ENCODE results near the gene IL1RAP.

Gene IL1RAP

DNA sequence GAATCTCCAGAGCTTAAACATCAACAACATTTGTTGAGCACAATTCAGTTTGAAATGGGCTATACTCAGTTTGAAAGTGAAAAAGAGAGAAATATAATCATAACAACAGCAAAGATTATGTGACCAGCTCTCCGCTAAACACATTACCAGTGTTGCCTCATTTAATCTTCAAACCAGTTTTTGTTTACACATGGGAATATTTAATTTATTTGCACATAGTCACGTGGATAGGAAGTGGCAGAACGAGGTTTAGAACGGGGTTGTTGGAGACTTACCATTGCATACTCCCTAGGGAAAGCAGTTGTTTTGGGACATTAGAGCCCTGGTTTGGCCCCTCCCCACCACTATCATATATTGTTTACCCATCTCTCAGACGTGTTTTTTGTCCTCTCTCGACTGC lies 77.2 kb downstream of the IL1RAP start:
- TF ChIP-seq CREB1 (IDR thresholded peaks at IDR 0.05; ENCODE audit: low read depth) = no peak
- TF ChIP-seq, protein P1, sequence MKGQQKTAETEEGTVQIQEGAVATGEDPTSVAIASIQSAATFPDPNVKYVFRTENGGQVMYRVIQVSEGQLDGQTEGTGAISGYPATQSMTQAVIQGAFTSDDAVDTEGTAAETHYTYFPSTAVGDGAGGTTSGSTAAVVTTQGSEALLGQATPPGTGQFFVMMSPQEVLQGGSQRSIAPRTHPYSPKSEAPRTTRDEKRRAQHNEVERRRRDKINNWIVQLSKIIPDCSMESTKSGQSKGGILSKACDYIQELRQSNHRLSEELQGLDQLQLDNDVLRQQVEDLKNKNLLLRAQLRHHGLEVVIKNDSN (IDR thresholded peaks at IDR 0.05) = no peak
- no peak for TF ChIP-seq YY1 (IDR thresholded peaks at IDR 0.05; ENCODE audit: low read depth)
- no peak for TF ChIP-seq FOXM1 (IDR thresholded peaks at IDR 0.05; ENCODE audit: borderline replicate concordance, low read depth)
- TF ChIP-seq EP300 (IDR thresholded peaks at IDR 0.05; ENCODE audit: borderline replicate concordance) = no peak
- TF ChIP-seq ZBTB7A (IDR thresholded peaks at IDR 0.05; ENCODE audit: low read depth) = no peak
- no peak for TF ChIP-seq TAF1 (IDR thresholded peaks at IDR 0.05; ENCODE audit: low read depth)
- TF ChIP-seq TEAD4 (IDR thresholded peaks at IDR 0.05) = no peak

DNA sequence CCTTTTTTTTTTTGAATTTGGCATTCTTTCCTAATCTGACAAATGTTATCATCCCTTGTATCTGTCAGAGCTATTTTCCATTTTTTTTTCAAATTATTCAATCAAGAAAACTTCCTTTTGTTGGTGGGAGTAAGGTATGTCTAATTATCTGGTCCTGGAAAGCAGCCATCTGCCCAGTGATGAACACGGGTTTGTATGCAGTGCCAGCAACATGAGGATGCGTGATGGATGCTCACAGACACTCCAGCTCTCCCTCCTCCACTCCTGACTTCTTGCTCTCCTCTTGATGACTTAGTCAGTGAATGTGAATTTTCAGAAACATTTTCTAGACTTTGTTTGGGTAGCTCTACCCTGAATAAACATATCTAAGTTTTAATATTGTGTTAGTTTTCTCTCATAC lies 79.2 kb downstream of the IL1RAP start:
- TF ChIP-seq EGR1 (IDR thresholded peaks at IDR 0.05) (no peak), CREB1 (IDR thresholded peaks at IDR 0.05; ENCODE audit: low read depth) (no peak)

DNA sequence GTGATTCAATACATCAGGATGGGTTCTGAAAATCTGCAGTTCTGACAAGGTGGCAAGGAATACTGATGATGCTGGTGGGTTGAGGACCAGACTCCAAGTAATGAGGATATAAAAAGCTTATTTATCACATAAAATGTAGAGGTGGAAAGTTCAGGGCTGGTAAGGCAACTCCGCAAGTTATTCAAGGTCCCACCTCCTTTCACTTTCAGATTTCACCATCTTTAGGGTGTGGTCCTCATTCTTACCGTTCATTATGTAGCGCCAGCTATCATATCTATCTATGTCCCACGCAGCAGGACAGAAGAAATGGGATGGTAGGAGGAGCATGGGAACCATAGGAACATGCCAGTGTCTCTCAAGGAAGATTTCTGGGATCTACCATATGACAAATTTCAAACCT lies 80.3 kb downstream of the IL1RAP start:
- TF ChIP-seq FOXM1 (IDR thresholded peaks at IDR 0.05; ENCODE audit: borderline replicate concordance, low read depth) (no peak), RAD21 (IDR thresholded peaks at IDR 0.05; ENCODE audit: low read depth) (no peak), EP300 (IDR thresholded peaks at IDR 0.05; ENCODE audit: borderline replicate concordance) (no peak), CREB1 (IDR thresholded peaks at IDR 0.05; ENCODE audit: low read depth) (no peak), ZBTB7A (IDR thresholded peaks at IDR 0.05; ENCODE audit: low read depth) (no peak), TEAD4 (IDR thresholded peaks at IDR 0.05) (no peak), TAF1 (IDR thresholded peaks at IDR 0.05; ENCODE audit: low read depth) (no peak), NFIC (IDR thresholded peaks at IDR 0.05) (no peak)
- TF ChIP-seq, protein P2, sequence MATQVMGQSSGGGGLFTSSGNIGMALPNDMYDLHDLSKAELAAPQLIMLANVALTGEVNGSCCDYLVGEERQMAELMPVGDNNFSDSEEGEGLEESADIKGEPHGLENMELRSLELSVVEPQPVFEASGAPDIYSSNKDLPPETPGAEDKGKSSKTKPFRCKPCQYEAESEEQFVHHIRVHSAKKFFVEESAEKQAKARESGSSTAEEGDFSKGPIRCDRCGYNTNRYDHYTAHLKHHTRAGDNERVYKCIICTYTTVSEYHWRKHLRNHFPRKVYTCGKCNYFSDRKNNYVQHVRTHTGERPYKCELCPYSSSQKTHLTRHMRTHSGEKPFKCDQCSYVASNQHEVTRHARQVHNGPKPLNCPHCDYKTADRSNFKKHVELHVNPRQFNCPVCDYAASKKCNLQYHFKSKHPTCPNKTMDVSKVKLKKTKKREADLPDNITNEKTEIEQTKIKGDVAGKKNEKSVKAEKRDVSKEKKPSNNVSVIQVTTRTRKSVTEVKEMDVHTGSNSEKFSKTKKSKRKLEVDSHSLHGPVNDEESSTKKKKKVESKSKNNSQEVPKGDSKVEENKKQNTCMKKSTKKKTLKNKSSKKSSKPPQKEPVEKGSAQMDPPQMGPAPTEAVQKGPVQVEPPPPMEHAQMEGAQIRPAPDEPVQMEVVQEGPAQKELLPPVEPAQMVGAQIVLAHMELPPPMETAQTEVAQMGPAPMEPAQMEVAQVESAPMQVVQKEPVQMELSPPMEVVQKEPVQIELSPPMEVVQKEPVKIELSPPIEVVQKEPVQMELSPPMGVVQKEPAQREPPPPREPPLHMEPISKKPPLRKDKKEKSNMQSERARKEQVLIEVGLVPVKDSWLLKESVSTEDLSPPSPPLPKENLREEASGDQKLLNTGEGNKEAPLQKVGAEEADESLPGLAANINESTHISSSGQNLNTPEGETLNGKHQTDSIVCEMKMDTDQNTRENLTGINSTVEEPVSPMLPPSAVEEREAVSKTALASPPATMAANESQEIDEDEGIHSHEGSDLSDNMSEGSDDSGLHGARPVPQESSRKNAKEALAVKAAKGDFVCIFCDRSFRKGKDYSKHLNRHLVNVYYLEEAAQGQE (IDR thresholded peaks at IDR 0.05; ENCODE audit: low read depth) = no peak
- TF ChIP-seq, protein P1 (IDR thresholded peaks at IDR 0.05) = no peak

DNA sequence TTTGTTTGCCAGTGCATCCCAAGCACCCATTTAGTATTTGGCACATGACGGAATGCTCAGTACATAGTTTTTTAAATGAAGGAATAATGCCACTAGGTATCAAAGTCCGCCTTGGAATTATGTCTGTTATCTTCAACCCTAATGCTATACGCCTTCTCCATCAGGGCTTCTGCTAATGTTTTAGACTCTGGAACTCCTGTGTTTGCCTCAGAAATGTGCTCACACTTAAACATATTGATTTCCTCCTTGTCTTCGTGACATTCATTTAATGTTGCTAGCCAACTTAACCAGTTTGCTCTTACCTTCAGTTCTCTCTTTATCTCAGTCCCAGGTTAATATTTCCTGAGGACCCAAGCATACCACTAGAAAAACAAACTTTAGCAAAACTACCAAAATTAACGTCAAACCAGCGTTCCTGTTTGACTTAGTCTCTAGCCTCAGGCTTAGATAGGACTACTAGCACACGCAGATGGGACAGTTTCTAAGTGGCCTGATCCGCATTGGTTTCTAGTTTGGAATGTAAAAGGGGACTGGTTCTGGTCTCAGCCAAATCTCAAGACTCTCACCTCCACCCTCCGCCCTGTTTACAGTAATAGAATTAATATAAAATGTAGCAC lies 81.4 kb downstream of the IL1RAP start:
- TF ChIP-seq EGR1 (IDR thresholded peaks at IDR 0.05) (no peak), ZBTB7A (IDR thresholded peaks at IDR 0.05; ENCODE audit: low read depth) (no peak), TAF1 (IDR thresholded peaks at IDR 0.05; ENCODE audit: low read depth) (no peak), FOXM1 (IDR thresholded peaks at IDR 0.05; ENCODE audit: borderline replicate concordance, low read depth) (no peak)

DNA sequence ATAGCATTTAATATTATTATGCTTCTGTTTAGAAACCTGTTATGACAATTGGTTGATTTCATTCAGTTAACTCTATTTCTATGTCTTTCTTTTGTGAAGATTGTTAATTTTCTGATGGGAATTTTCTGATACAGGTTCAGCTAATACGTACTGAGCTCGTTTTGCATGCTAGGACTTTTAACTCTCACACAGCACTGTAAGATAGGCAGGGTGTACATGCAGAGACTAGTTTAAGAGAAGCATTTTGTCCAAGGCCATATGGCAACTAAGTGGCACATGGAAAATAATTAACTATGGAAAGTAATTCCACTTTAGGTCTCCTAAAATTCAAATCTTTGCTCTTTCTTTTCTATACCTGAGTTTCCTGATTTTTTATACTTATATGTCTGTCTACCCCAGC lies 81.9 kb downstream of the IL1RAP start:
- TF ChIP-seq RAD21 (IDR thresholded peaks at IDR 0.05; ENCODE audit: low read depth) (no peak), FOXM1 (IDR thresholded peaks at IDR 0.05; ENCODE audit: borderline replicate concordance, low read depth) (no peak), CREB1 (IDR thresholded peaks at IDR 0.05; ENCODE audit: low read depth) (no peak), NFIC (IDR thresholded peaks at IDR 0.05) (no peak), TEAD4 (IDR thresholded peaks at IDR 0.05) (no peak), CEBPB (IDR thresholded peaks at IDR 0.05) (no peak), EGR1 (IDR thresholded peaks at IDR 0.05) (no peak), TAF1 (IDR thresholded peaks at IDR 0.05; ENCODE audit: low read depth) (no peak), ZBTB7A (IDR thresholded peaks at IDR 0.05; ENCODE audit: low read depth) (no peak), EP300 (IDR thresholded peaks at IDR 0.05; ENCODE audit: borderline replicate concordance) (no peak), TCF12 (IDR thresholded peaks at IDR 0.05; ENCODE audit: low read depth) (no peak), YY1 (IDR thresholded peaks at IDR 0.05; ENCODE audit: low read depth) (no peak)
- TF ChIP-seq, protein P2 (IDR thresholded peaks at IDR 0.05; ENCODE audit: low read depth) = no peak
- TF ChIP-seq, protein P3, sequence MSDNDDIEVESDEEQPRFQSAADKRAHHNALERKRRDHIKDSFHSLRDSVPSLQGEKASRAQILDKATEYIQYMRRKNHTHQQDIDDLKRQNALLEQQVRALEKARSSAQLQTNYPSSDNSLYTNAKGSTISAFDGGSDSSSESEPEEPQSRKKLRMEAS (IDR thresholded peaks at IDR 0.05) = no peak

DNA sequence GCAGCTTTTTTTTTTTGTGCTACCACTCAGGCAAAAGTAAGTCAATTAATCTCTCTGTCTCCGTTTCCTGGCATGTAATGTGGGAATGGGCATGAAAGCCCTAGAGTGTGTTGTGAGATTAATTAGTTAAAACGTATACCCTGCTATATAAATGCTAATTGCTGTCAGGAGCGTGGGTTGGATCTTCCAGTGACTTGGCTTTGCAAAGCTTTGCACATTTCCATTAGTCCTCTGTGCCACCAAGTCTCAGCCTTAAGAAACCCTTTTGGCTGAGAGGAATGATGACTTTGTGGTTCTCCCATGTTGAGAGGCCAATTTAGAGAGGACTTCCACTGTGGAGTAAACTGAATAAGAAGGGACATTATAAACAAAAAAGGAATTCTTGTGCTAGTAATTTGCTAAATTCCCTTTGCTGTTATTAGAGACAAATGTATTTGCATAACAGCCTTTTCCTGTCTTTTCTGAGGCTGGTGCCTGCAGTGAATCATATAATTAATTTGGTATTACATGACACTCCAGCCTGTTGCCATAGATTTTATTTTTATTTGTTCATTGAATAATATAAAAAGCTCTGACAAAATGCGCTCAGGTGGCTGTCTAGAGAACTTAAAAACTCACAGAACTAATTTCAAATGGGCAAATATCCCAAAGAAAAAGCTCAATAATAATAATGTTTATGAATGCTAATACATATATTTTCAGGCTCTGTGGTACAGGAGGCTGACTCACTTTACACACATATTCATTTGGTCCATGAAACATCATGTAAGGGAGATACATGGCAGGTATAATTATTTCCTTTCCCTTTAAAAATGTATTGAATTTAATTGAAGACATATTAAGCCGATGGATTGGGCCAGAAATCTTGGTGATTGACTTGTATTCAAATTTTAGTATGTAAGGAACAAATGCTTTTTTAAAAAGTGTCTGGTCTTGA lies 82.7 kb downstream of the IL1RAP start:
- TF ChIP-seq CEBPB (IDR thresholded peaks at IDR 0.05) = no peak
- TF ChIP-seq, protein P3 (IDR thresholded peaks at IDR 0.05) = no peak
- TF ChIP-seq NFIC (IDR thresholded peaks at IDR 0.05) = no peak
- no peak for TF ChIP-seq CREB1 (IDR thresholded peaks at IDR 0.05; ENCODE audit: low read depth)
- TF ChIP-seq, protein P2 (IDR thresholded peaks at IDR 0.05; ENCODE audit: low read depth) = no peak
- no peak for TF ChIP-seq RAD21 (IDR thresholded peaks at IDR 0.05; ENCODE audit: low read depth)
- TF ChIP-seq EGR1 (IDR thresholded peaks at IDR 0.05) = no peak
- TF ChIP-seq TAF1 (IDR thresholded peaks at IDR 0.05; ENCODE audit: low read depth) = no peak

Measured in Ishikawa (cell line).